Hepatocyte (in vitro differentiated cells): ENCODE results near the gene ZBTB16. TPM values are rescaled to one million over a fixed set of nuclear protein-coding genes. Genes with fewer than 3 reads are reported as not detected.

ENCODE experiments used
- DNase-seq: peaks from one replicate; pipeline ENCODE4 v3.0.0-alpha.2; 2016; ENCODE audit warnings: low spot score
- H2AFZ ChIP-seq: fragments of 200-600 bp; sonication (generic); 2 replicates; pipeline ENCODE4 v1.6.0; 2016; ENCODE audit warnings: antibody characterized with exemption, mild to moderate bottlenecking
- H3K27ac ChIP-seq: fragments of 200-600 bp; sonication (generic); 2 replicates; pipeline ENCODE4 v1.5.1; 2016; ENCODE audit warnings: mild to moderate bottlenecking
- H3K27me3 ChIP-seq: fragments of 200-600 bp; sonication (generic); 2 replicates; pipeline ENCODE4 v1.6.1; 2016
- H3K36me3 ChIP-seq: fragments of 200-600 bp; sonication (generic); replicated peaks from 2 replicates; pipeline ENCODE4 v1.5.1; 2016; ENCODE audit warnings: low read depth; ENCODE audit not compliant: insufficient read depth
- H3K4me1 ChIP-seq: fragments of 200-600 bp; sonication (generic); 2 replicates; pipeline ENCODE4 v1.5.1; 2016; ENCODE audit warnings: mild to moderate bottlenecking, moderate library complexity; ENCODE audit not compliant: insufficient read depth
- H3K4me2 ChIP-seq: fragments of 200-600 bp; sonication (generic); 2 replicates; pipeline ENCODE4 v1.6.0; 2016
- H3K4me3 ChIP-seq: fragments of 200-600 bp; sonication (generic); 2 replicates; pipeline ENCODE4 v1.5.1; 2016; ENCODE audit warnings: mild to moderate bottlenecking
- H3K79me2 ChIP-seq: fragments of 200-600 bp; sonication (generic); 2 replicates; pipeline ENCODE4 v1.6.0; 2017; ENCODE audit warnings: mild to moderate bottlenecking
- H3K9me2 ChIP-seq: fragments of 200-600 bp; sonication (generic); replicated peaks from 2 replicates; pipeline ENCODE4 v1.6.0; 2017; ENCODE audit warnings: mild to moderate bottlenecking; ENCODE audit not compliant: insufficient read depth
- H3K9me3 ChIP-seq: fragments of 200-600 bp; sonication (generic); 2 replicates; pipeline ENCODE4 v1.5.1; 2016; ENCODE audit warnings: low read depth, mild to moderate bottlenecking
- H4K20me1 ChIP-seq: fragments of 200-600 bp; sonication (generic); 2 replicates; pipeline ENCODE4 v1.6.0; 2016; ENCODE audit warnings: mild to moderate bottlenecking; ENCODE audit not compliant: insufficient read depth, poor library complexity, severe bottlenecking
- EZH2 ChIP-seq: fragments of 200-600 bp; sonication (generic); IDR thresholded peaks from 2 replicates; pipeline ENCODE4 v1.6.1; 2016; ENCODE audit warnings: antibody characterized with exemption, mild to moderate bottlenecking, borderline replicate concordance
- EZH2phosphoT487 ChIP-seq: fragments of 200-600 bp; sonication (generic); IDR thresholded peaks from one replicate; pipeline ENCODE4 v1.6.1; 2018; ENCODE audit warnings: antibody characterized with exemption, mild to moderate bottlenecking, low read depth, moderate library complexity; ENCODE audit not compliant: unreplicated experiment, severe bottlenecking
- WGBS: methylation state at CpG from one replicate; pipeline ENCODE4 v1.1.6; 2016; ENCODE audit warnings: low lambda C conversion rate; ENCODE audit errors: missing lambda C conversion rate; 5-methylcytosine and 5-hydroxymethylcytosine counted together
- polyA plus RNA-seq: library from polyadenylated mRNA; unstranded; fragments of >200 nt; fragmentation: Nextera tagmentation; extraction: Ambion mirVana; gene quantifications from 2 replicates; pipeline ENCODE4 v1.2.1, GENCODE V29; 2016
- total RNA-seq: library from RNA; depleted of rRNA; stranded (reverse); fragments of >200 nt; gene quantifications from 2 replicates; pipeline ENCODE4 v1.2.3, GENCODE V29; 2014
- TF ChIP-seq, protein P1 (sequence below): fragments of 200-600 bp; sonication (generic); IDR thresholded peaks from 2 replicates; pipeline ENCODE4 v1.5.1; 2016; ENCODE audit warnings: antibody characterized with exemption, mild to moderate bottlenecking; ENCODE audit not compliant: poor library complexity

Gene ZBTB16
- total and polyA plus RNA-seq, 2 experiments from 2014 or later: 30.1 to 52.3 TPM

DNA sequence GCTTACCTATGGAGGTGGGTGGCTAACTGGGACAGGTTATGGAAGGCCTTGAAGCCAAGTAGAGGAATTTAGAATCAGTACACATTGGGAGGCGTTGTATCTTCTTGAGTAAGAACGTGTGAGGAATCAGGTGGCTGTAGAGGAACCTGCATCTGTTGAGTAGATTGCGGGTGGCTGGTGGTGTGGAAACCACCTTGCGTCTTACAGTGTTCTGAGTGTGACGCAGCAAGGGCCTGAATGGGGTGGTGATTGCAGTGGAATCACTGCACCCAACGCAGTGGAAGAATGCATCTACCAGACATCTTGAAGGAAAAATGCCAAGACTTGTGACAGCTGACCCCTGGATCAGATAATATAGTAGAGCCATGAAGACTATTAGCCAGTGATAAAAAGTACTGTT, 125.9 kb downstream of the ZBTB16 start:
- TF ChIP-seq EZH2 (no peak), EZH2phosphoT487 (no peak)
- TF ChIP-seq, protein P1, sequence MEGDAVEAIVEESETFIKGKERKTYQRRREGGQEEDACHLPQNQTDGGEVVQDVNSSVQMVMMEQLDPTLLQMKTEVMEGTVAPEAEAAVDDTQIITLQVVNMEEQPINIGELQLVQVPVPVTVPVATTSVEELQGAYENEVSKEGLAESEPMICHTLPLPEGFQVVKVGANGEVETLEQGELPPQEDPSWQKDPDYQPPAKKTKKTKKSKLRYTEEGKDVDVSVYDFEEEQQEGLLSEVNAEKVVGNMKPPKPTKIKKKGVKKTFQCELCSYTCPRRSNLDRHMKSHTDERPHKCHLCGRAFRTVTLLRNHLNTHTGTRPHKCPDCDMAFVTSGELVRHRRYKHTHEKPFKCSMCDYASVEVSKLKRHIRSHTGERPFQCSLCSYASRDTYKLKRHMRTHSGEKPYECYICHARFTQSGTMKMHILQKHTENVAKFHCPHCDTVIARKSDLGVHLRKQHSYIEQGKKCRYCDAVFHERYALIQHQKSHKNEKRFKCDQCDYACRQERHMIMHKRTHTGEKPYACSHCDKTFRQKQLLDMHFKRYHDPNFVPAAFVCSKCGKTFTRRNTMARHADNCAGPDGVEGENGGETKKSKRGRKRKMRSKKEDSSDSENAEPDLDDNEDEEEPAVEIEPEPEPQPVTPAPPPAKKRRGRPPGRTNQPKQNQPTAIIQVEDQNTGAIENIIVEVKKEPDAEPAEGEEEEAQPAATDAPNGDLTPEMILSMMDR: no peak
- H3K9me2 ChIP-seq: no peaks in the 10 kb centered on the region
- DNase-seq: no peak
- peaks cover 8% of the 10 kb centered on the region for H3K4me1 ChIP-seq
- H3K4me2 ChIP-seq: no peak overlapping the region
- no peak overlapping the region for H3K27ac ChIP-seq
- no peak overlapping the region for H3K4me3 ChIP-seq
- no peaks in the 10 kb centered on the region for H3K27me3 ChIP-seq
- H2AFZ ChIP-seq: no peak overlapping the region
- H3K36me3 ChIP-seq: no peaks in the 10 kb centered on the region
- no peaks in the 10 kb centered on the region for H3K9me3 ChIP-seq
- 95% methylated on average over 6 of the region's 6 CpGs for WGBS
- H4K20me1 ChIP-seq: no peaks in the 10 kb centered on the region
- peaks cover 35% of the 10 kb centered on the region for H3K79me2 ChIP-seq

GRCh38 chr11:114187173-114187572, 127.7 kb downstream of the ZBTB16 start:
- peaks cover 25% of the 10 kb centered on the region for H3K79me2 ChIP-seq
- peaks cover 3% of the 10 kb centered on the region for H3K4me1 ChIP-seq
- TF ChIP-seq EZH2 (no peak), EZH2phosphoT487 (no peak)
- TF ChIP-seq, protein P1: no peak
- H4K20me1 ChIP-seq: no peaks in the 10 kb centered on the region
- no peak overlapping the region for H3K4me3 ChIP-seq
- WGBS: 92% methylated on average over 7 of the region's 7 CpGs
- no peak overlapping the region for H3K4me2 ChIP-seq
- H3K27ac ChIP-seq: no peak overlapping the region
- no peaks in the 10 kb centered on the region for H3K27me3 ChIP-seq
- H3K9me2 ChIP-seq: no peaks in the 10 kb centered on the region
- H2AFZ ChIP-seq: no peak overlapping the region
- no peak for DNase-seq
- H3K9me3 ChIP-seq: no peaks in the 10 kb centered on the region
- no peaks in the 10 kb centered on the region for H3K36me3 ChIP-seq

GRCh38 chr11:114188851-114189570, 129.5 kb downstream of the ZBTB16 start:
- no peak for DNase-seq
- Histone ChIP-seq H3K27me3 (no peaks in the 10 kb centered on the region), H4K20me1 (no peaks in the 10 kb centered on the region), H3K9me2 (no peaks in the 10 kb centered on the region), H3K36me3 (no peaks in the 10 kb centered on the region), H3K4me3 (no peak overlapping the region), H3K9me3 (no peaks in the 10 kb centered on the region), H2AFZ (no peak overlapping the region), H3K79me2 (peaks cover 19% of the 10 kb centered on the region), H3K27ac (no peak overlapping the region), H3K4me2 (no peak overlapping the region), H3K4me1 (peaks cover 3% of the 10 kb centered on the region)
- TF ChIP-seq, protein P1: no peak
- TF ChIP-seq EZH2phosphoT487 (no peak), EZH2 (no peak)
- WGBS: 74% methylated on average over 3 of the region's 3 CpGs
